HCT116 (cell line): ENCODE measurements around the gene USP31. TPM values are rescaled to one million over a fixed set of nuclear protein-coding genes. Genes with fewer than 3 reads are reported as not detected.

Source experiments
- CBX3 ChIP-seq: IDR thresholded peaks from 2 replicates; pipeline ENCODE4 v1.6.1; 2012; ENCODE audit warnings: low read depth
- EGR1 ChIP-seq: IDR thresholded peaks from 2 replicates; pipeline ENCODE4 v1.6.1; 2012; ENCODE audit warnings: low read depth
- ELF1 ChIP-seq: IDR thresholded peaks from 2 replicates; pipeline ENCODE4 v1.6.1; 2012; ENCODE audit warnings: low read depth, borderline replicate concordance
- EZH2 ChIP-seq: fragments of 200-600 bp; sonication (generic); IDR thresholded peaks from 2 replicates; pipeline ENCODE4 v1.6.1; 2017; ENCODE audit warnings: antibody characterized with exemption, mixed run types
- FOSL1 ChIP-seq: IDR thresholded peaks from 2 replicates; pipeline ENCODE4 v1.6.1; 2012; ENCODE audit warnings: low read depth
- MAX ChIP-seq: IDR thresholded peaks from 2 replicates; pipeline ENCODE4 v1.6.1; 2012
- POLR2A ChIP-seq: IDR thresholded peaks from 2 replicates; pipeline ENCODE4 v1.7.0; 2011; ENCODE audit warnings: borderline replicate concordance; ENCODE audit not compliant: insufficient read depth, insufficient read length; ENCODE audit errors: extremely low read depth
- RAD21 ChIP-seq: IDR thresholded peaks from 2 replicates; pipeline ENCODE4 v1.6.1; 2012; ENCODE audit warnings: low read depth, mild to moderate bottlenecking
- YY1 ChIP-seq: IDR thresholded peaks from 2 replicates; pipeline ENCODE4 v1.6.1; 2011; ENCODE audit warnings: low read length, low read depth, moderate library complexity, mild to moderate bottlenecking; ENCODE audit not compliant: insufficient replicate concordance; ENCODE audit errors: extremely low read depth
- ZBTB33 ChIP-seq: IDR thresholded peaks from 2 replicates; pipeline ENCODE4 v1.6.1; 2011; ENCODE audit warnings: mild to moderate bottlenecking, low read length, moderate library complexity; ENCODE audit not compliant: insufficient replicate concordance; ENCODE audit errors: extremely low read depth
- total RNA-seq: library from RNA; stranded (reverse); gene quantifications from one replicate; pipeline ENCODE4 v1.2.1, GENCODE V29; 2021; ENCODE audit not compliant: unreplicated experiment
- TF ChIP-seq, protein P1 (sequence below), 3 experiments: fragments of 200-600 bp in 1 of 3; sonication (generic) in 1 of 3; IDR thresholded peaks in 2 of 3; conservative IDR thresholded peaks in 1 of 3; 2 replicates each; pipeline ENCODE4 v1.5.1; 2012 to 2017; ENCODE audit warnings: low read depth in 2 of 3, low read length in 2 of 3, antibody characterized with exemption in 1 of 3, borderline replicate concordance in 1 of 3, control low read depth in 1 of 3, mild to moderate bottlenecking in 1 of 3, mixed read lengths in 1 of 3, mixed run types in 1 of 3, moderate library complexity in 1 of 3; ENCODE audit not compliant: insufficient read depth in 1 of 3
- TF ChIP-seq, protein P2 (sequence below): IDR thresholded peaks from 2 replicates; pipeline ENCODE4 v1.6.1; 2012

Gene USP31
- total RNA-seq, 1 experiment from 2014 or later: 12.2 TPM

GRCh38 chr16:23068079-23068736 is 81.0 kb downstream of the USP31 start (continued):
- TF ChIP-seq, protein P1, sequence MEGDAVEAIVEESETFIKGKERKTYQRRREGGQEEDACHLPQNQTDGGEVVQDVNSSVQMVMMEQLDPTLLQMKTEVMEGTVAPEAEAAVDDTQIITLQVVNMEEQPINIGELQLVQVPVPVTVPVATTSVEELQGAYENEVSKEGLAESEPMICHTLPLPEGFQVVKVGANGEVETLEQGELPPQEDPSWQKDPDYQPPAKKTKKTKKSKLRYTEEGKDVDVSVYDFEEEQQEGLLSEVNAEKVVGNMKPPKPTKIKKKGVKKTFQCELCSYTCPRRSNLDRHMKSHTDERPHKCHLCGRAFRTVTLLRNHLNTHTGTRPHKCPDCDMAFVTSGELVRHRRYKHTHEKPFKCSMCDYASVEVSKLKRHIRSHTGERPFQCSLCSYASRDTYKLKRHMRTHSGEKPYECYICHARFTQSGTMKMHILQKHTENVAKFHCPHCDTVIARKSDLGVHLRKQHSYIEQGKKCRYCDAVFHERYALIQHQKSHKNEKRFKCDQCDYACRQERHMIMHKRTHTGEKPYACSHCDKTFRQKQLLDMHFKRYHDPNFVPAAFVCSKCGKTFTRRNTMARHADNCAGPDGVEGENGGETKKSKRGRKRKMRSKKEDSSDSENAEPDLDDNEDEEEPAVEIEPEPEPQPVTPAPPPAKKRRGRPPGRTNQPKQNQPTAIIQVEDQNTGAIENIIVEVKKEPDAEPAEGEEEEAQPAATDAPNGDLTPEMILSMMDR (IDR thresholded peaks at IDR 0.05 in 2 of 3, conservative IDR thresholded peaks at IDR 0.05 in 1 of 3; ENCODE audit: borderline replicate concordance in 1 of 3, insufficient read depth in 1 of 3, low read depth in 2 of 3, low read length in 2 of 3): no peak
- TF ChIP-seq POLR2A (no peak), RAD21 (no peak), EZH2 (no peak), ELF1 (no peak), EGR1 (no peak), CBX3 (no peak), YY1 (no peak), ZBTB33 (no peak), FOSL1 (no peak), MAX (no peak)
- TF ChIP-seq, protein P2, sequence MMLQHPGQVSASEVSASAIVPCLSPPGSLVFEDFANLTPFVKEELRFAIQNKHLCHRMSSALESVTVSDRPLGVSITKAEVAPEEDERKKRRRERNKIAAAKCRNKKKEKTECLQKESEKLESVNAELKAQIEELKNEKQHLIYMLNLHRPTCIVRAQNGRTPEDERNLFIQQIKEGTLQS: no peak
- TF ChIP-seq, all 23 proteins: peak for 0
